Body of pancreas (tissue), 4 donors: ENCODE data around the gene MMP17. TPM values are rescaled to one million over a fixed set of nuclear protein-coding genes. Genes with fewer than 3 reads are reported as not detected.

Source experiments
- ATAC-seq: fragments of 150-250 bp; one replicate; pipeline ENCODE4 v1.9.1; 2016
- DNase-seq, 4 donors: peaks; one replicate each; pipeline ENCODE4 v3.0.0-alpha.2; 2019
- H3K27ac ChIP-seq, 4 donors: fragments of 200-600 bp; sonication (generic); 1 replicate in 3 of 4; 2 replicates in 1 of 4; pipeline versions ENCODE4 v1.5.1 to v1.6.1; 2016 to 2019; ENCODE audit warnings: mild to moderate bottlenecking in 1 of 4, mixed read lengths in 1 of 4, moderate library complexity in 1 of 4
- H3K27me3 ChIP-seq, 2 donors: fragments of 200-600 bp; sonication (generic); one replicate each; pipeline ENCODE4 v1.6.0; 2016; ENCODE audit warnings: mild to moderate bottlenecking in 1 of 2
- H3K36me3 ChIP-seq, 2 donors: fragments of 200-600 bp; sonication (generic); replicated peaks in 1 of 2; 2 replicates each; pipeline ENCODE4 v1.5.1; 2016; ENCODE audit warnings: low read depth in 2 of 2; ENCODE audit not compliant: insufficient read depth in 1 of 2
- H3K4me1 ChIP-seq: fragments of 200-600 bp; sonication (generic); one replicate; pipeline ENCODE4 v1.6.0; 2016
- H3K4me3 ChIP-seq, 2 donors: fragments of 200-600 bp; sonication (generic); 1 replicate in 1 of 2; 2 replicates in 1 of 2; pipeline ENCODE4 v1.5.1; 2016 to 2019
- H3K9me3 ChIP-seq, 3 donors: fragments of 200-600 bp; sonication (generic); 1 replicate in 2 of 3; 2 replicates in 1 of 3; pipeline ENCODE4 v1.5.1; 2016
- POLR2A ChIP-seq, 3 donors: fragments of 450-650 bp; IDR thresholded peaks; one replicate each; pipeline ENCODE4 v1.6.1; 2016; ENCODE audit warnings: antibody characterized with exemption in 3 of 3, mild to moderate bottlenecking in 2 of 3
- WGBS, 2 donors: methylation state at CpG; one replicate each; pipeline ENCODE4 v1.1.5; 2017; 5-methylcytosine and 5-hydroxymethylcytosine counted together
- intact Hi-C: fragments of 100-400 bp; cut with DNase I; formaldehyde crosslinking; loops from one replicate; pipeline ENCODE4 v1.15.1; 2023
- total RNA-seq, 2 donors: library from RNA; depleted of rRNA; stranded (reverse); fragments of >200 nt; gene quantifications; one replicate each; pipeline ENCODE4 v1.1.0, GENCODE V29; 2016
- TF ChIP-seq, protein P1 (sequence below), 7 experiments: fragments of 450-650 bp in 4 of 7; fragments of 200-600 bp in 3 of 7; sonication (generic) in 3 of 7; IDR thresholded peaks; one replicate each; pipeline ENCODE4 v1.5.1; 2016 to 2019; ENCODE audit warnings: antibody characterized with exemption in 7 of 7

MMP17 gene
- total RNA-seq, 2 donors from 2014 or later, result 2.6 to 6.7 TPM

GRCh38 chr12:131784909-131785762 is 43.1 kb upstream of the MMP17 start:
- intact Hi-C loops, result no loop called here
- no peak overlapping the region for H3K4me3 ChIP-seq
- DNase-seq, result no peak
- no peaks in the 10 kb centered on the region for H3K4me1 ChIP-seq
- H3K27me3 ChIP-seq, result no peaks in the 10 kb centered on the region
- WGBS, 2 donors, result 88% methylated on average over 30 of the region's 30 CpGs
- no peaks in the 10 kb centered on the region for H3K9me3 ChIP-seq
- ATAC-seq, result no peak
- TF ChIP-seq, protein P1, sequence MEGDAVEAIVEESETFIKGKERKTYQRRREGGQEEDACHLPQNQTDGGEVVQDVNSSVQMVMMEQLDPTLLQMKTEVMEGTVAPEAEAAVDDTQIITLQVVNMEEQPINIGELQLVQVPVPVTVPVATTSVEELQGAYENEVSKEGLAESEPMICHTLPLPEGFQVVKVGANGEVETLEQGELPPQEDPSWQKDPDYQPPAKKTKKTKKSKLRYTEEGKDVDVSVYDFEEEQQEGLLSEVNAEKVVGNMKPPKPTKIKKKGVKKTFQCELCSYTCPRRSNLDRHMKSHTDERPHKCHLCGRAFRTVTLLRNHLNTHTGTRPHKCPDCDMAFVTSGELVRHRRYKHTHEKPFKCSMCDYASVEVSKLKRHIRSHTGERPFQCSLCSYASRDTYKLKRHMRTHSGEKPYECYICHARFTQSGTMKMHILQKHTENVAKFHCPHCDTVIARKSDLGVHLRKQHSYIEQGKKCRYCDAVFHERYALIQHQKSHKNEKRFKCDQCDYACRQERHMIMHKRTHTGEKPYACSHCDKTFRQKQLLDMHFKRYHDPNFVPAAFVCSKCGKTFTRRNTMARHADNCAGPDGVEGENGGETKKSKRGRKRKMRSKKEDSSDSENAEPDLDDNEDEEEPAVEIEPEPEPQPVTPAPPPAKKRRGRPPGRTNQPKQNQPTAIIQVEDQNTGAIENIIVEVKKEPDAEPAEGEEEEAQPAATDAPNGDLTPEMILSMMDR (IDR thresholded peaks at IDR 0.05), result no peak
- TF ChIP-seq POLR2A (IDR thresholded peaks at IDR 0.05), result no peak
- peaks cover 0 to 31% of the 10 kb centered on the region in 2 donors for H3K36me3 ChIP-seq
- H3K27ac ChIP-seq, result no peak overlapping the region

- no peaks in the 10 kb centered on the region for H3K4me1 ChIP-seq
- no peaks in the 10 kb centered on the region for H3K27me3 ChIP-seq
- H3K4me3 ChIP-seq, result no peak overlapping the region
- WGBS, 2 donors, result 91 to 94% methylated on average over 15 of the region's 15 CpGs
- peaks cover 0 to 25% of the 10 kb centered on the region in 2 donors for H3K36me3 ChIP-seq
- DNase-seq (no peak), ATAC-seq (no peak)
- TF ChIP-seq, protein P1 (IDR thresholded peaks at IDR 0.05), result no peak
- no peak for TF ChIP-seq POLR2A (IDR thresholded peaks at IDR 0.05)
- no peaks in the 10 kb centered on the region for H3K9me3 ChIP-seq
- intact Hi-C loops, result no loop called here
- H3K27ac ChIP-seq, result no peak overlapping the region
These were observed 42.3 kb upstream of the MMP17 start for GRCh38 chr12:131785763-131786330.

- Histone ChIP-seq H3K36me3 (peaks cover 0 to 26% of the 10 kb centered on the region in 2 donors), H3K9me3 (no peaks in the 10 kb centered on the region), H3K4me3 (no peak overlapping the region), H3K27ac (no peak overlapping the region), H3K4me1 (no peaks in the 10 kb centered on the region), H3K27me3 (no peaks in the 10 kb centered on the region)
- intact Hi-C loops, result no loop called here
- 80 to 89% methylated on average over 5 to 13 of the region's 15 CpGs for WGBS, 2 donors
- ATAC-seq (no peak), DNase-seq (no peak)
- TF ChIP-seq, protein P1 (IDR thresholded peaks at IDR 0.05), result no peak
- no peak for TF ChIP-seq POLR2A (IDR thresholded peaks at IDR 0.05)
These were observed 41.9 kb upstream of the MMP17 start for GRCh38 chr12:131786331-131786730.

DNA sequence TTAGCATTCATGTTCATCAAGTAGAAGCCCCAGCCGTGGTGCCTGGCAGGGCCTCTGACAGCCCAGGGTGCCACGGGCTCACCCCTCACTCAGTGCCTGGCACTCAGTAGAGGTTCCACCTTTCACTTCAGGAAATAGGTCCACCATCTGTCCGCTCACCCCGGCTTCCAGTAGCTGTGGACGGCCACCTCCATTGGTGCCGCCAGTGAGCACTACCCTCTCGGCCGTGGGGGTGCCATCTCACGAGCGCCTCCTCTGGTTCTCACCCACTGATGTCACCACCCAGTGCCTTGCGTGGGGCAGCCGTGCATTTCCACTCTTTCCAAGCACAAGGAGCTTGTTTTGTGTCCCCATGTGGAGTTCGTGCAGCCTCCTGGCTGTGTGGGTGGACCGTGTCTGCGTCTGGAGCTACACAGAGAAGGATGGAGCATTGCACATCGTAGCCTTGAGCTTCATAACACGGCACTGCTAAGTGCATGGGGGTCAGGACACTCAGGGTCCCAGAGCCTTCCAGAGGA is 41.0 kb upstream of the MMP17 start:
- intact Hi-C loops, result no loop called here
- H3K36me3 ChIP-seq, result peaks cover 0 to 28% of the 10 kb centered on the region in 2 donors

More for the DNA sequence above, 41.0 kb upstream of the MMP17 start:
- H3K27ac ChIP-seq, result no peak overlapping the region
- DNase-seq, result no peak
- TF ChIP-seq POLR2A (IDR thresholded peaks at IDR 0.05), result no peak
- TF ChIP-seq, protein P1 (IDR thresholded peaks at IDR 0.05), result no peak
- ATAC-seq, result no peak
- 84 to 94% methylated on average over 9 to 16 of the region's 17 CpGs for WGBS, 2 donors
- H3K27me3 ChIP-seq, result no peaks in the 10 kb centered on the region
- H3K4me1 ChIP-seq, result no peaks in the 10 kb centered on the region
- H3K9me3 ChIP-seq, result no peaks in the 10 kb centered on the region
- no peak overlapping the region for H3K4me3 ChIP-seq
